GM18498 (cell line): ENCODE data around the gene TNFRSF8.

Experiments
- ATAC-seq: cut with Tn5 transposase; IDR thresholded peaks from one replicate; pipeline ENCODE4 v1.9.1; 2021; ENCODE audit warnings: mild to moderate bottlenecking, moderate library complexity; ENCODE audit not compliant: unreplicated experiment

Gene TNFRSF8

DNA sequence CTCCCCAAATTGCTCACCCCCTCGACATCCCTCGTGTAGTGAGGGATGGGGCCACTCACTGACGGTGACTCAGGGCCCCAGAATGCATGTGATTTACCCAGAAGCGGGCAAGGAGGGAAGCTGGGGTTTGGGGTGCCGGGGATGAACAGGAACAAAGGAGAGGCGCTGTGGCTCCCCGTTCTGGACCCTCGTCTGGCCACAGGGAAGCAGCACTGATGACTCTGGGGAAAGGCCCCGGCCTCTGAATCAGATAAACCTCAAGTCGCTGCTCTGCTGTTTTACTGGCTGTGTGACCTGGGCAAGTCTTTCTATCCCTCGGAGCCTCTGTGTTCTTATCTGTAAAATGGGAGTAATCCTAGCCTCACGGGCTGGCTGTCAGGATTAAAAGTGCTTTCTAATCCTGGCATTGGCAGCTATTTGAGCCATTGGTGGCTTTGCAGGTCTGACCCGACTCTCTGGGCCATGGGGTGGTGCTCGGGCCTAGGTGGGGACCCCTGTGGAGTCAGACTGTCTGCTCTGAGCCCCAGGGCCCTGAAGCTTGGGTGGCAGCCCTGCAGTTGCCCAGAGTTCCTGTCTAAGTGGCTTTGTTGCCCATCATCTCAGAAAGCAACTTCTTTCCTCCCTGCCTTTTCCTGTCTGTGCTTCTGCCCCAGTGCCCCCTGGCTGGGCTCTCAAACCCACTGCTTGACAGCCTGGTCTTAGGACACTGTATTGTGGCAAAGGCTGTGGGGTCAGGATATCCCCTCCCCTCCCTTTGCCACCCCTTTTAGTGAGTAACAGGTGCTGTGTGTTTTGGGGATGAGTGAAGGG lies 109.1 kb downstream of the TNFRSF8 start:
- ATAC-seq: no peak

DNA sequence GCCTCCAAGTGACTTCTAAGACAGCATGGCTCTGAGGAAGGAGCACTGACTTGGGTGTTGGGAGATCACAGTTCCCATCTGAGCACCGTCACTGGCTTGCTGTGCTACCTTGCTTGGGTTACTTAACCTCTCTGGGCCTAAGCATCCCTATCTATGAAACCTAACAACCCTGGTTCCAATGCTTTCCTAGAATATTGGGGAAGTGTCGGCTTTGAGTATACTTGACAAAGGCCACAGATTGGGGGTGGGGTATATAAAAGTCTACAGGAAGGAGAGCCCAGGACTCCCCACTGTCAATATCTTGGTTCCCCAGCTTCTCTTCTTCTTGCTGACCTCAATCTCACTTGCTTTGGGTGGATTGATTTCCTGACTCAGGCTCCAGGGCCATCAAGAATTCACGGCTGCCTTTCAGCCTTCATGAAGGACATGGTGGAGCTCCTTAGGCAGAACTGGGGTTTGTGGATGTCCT lies 110.0 kb downstream of the TNFRSF8 start:
- ATAC-seq: no peak

DNA sequence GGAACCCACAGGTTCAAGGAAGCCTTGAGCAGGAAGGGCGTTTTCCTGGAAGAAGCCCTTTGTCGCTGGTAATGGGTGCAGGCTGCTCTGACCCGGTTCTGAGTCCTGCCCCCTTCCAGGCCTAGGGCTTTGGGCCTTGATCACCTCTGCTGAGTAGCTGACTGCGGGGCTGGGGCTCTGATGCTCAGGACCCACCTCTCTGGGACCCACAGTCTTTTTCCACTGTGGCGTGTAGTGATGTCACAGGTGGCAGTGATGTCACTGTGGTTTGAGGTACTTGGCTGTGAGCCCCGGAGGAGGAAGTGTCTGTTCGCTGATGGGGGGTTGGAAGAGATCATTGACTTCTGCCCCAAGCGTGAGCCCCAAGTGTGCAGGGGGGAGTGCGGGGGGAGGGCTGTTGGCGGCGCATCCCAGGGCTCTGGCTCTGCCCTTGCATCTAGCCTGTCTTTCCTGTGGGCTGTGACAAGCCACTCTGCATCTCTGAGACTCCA lies 110.6 kb downstream of the TNFRSF8 start:
- ATAC-seq: no peak

DNA sequence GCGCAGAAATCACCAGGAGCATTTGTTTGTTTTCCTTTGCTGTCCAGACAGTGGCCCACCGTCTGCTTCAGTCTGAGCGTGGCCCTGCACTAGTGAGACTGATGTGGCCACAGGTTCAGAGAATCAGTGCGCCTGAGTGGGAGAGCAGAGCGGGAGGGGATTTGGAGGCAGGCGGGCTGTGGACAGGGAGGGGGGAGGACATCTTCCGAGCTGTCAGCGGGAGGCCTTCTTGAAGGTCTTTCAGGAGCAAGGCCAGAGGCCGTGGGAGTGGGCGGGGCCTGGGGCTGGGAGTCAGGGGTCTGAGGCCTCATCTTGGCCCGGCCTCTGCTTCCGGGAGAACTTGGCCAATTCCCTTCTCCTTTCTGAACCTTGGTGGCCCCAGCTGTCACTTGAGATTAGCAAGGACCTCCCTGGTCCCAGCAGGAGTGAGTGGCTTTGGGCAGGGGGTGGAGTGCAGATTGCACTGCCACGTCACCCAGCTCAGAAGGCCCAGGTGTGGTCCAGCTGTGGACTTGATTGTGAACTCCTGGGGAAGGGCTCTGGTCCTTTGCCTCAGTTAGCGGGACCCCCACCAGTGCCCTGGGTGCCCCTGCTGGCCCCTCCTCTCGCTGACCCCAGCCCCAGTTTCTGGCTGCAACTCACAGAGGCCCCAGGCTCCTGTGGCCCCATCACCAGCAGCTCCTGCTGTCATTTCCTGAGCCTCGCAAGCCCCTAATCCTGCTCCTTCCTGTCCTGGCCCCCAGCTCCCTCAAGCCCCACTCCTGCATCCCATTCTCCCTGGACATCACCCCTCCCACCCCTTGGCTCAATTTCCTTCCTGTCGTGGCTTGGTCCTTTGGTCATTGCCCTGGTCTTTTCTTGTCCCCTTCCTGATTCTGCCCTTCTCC lies 112.1 kb downstream of the TNFRSF8 start:
- no peak for ATAC-seq

DNA sequence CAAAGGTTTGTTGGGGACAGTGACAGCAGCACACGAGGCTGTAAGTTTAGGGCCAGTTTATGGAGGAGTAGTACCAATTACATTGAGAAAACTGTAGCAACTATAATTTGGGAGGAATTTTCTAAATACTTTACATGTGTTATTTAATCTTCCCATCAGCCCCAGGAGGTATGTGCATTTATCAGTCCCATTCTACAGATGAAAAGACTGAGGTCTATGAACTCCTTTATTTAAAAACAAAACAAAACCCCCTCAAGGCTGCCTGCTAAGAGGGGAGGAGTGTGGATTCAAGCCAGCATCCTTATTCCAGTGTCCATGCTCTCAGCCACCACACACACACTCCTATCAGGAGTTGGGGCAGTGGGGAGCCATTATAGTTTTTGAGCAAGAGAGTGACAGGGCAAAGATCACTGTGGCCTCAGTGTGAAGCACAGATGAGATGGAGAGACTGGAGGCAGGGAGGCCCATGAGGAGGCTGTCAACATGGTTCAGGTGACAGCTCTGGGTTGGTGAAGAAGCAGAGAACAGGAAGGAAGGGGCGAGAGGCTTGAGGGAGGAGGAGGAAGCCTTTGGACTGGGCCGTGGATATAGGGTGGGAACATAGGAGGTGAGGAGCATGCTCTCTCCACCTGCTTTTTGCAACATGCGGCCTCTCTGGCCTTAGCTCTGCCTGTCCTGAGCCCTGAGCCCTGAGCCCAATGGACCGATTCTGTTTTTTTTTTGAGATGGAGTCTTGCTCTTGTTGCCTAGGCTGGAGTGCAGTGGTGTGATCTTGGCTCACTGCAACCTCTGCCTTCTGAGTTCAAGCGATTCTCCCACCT lies 113.4 kb downstream of the TNFRSF8 start:
- ATAC-seq: no peak

DNA sequence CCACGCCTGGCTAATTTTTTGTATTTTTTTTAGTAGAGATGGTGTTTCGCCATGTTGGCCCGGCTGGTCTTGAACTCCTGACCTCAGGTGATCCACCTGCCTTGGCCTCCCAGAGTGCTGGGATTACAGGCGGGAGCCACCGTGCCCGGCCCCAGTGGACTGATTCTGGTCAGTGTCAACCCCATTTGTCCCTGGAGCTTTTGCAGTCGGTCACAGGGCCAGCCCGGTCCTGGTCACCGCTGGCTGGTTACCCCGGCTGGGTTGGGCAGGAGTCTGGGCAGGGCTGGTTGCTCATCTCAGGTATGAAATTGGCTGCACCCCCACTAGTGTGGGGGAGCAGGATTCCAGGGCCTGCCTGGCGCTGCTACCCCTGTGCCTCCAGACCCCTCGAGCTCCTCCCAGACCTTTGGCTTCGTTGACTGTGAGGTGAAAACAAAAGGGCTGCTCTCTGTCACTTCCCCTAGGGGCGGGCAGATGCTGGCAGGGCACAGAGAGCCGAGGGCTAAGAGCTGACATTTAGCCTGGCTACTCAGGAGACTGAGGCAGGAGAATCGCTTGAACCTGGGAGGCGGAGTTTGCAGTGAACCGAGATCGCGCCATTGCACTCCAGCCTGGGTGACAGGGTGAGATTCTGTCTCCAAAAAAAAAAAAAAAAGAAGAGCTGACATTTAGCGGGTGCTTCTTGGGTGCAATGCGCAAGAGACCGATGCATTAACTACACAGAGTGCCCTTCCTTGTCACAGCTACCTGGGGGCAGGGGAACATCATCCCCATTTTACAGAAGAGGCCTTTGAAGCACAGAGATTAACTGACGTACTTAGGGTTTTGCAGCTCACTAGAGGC lies 114.3 kb downstream of the TNFRSF8 start:
- no peak for ATAC-seq

DNA sequence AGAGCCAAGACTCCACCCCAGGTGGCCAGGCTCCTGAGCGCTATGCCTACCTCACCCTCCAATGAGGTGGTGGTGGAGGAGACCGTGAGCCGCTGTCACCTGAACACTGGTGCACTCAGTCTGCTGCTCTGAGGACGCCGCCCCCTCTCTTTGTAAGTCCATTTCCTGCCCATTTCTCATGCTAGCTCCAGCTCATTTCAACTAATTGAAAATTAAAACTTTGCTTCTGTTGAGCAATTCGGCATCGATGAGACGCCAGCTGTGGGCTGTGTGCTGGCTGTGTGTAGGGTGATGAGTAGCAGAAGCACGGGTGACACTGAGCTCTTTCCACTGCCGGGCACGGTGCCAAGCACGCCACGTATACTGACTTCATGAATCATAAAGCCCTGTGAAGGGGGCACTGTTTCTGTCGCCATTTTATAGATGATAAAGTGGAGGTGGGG lies 114.9 kb downstream of the TNFRSF8 start:
- no peak for ATAC-seq

DNA sequence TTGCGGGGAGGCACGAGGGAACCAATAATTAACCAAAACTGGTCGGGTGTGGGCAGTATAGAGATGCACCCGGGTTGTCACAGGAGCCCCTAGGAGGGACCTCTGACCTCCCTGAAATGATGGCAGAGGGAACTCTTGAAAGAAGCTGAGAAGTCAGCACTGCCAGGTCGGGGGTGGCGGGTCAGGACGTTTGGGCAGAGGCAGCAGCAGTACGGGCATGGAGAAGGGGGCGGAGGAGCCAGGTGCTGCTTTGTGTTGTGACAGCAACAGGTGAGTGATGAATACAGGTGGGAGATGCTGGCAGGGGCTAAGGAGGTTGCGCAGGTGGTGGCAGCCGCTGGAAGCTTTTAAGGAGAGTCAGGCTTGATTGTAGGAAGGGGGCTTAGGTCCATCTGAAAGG lies 115.4 kb downstream of the TNFRSF8 start:
- ATAC-seq: no peak

DNA sequence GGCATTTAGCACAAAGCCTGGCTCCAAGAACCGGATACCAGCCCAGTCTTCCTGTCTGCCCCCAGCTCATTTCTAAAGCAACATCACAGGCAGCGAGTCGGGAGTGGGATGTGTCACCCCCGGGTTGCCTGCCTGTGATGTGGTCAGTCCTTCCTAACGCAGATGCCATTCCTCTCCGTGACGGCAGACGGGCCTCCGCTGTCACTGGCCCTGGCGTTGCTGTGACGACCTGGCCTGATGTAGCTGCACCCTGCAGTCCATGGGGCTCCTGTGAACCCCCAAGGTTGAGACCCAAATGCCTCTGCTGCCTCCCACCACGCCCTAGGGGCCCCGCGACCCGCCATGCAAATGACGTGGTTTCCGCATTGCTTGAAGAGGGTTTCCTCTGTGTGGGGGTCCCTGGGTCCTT lies 116.0 kb downstream of the TNFRSF8 start:
- ATAC-seq: no peak

DNA sequence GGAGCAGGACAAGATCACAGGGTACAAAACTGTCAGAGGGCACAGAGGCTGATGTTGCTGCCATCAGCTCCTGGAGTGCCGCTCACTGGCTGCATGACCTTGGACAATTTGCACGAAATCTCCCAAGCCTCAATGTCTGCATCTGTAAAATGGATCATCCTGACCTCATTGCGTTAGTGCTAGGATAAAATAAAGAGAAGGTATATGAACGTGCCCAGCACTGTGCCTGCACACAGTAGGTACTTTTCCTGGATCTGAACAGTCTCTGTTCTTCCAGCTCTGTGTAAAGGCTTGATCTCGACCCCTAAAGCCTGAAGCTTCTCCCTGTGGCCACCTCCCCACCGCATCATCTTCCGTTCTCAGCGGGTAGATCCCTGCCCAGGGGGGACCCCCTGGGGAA lies 116.6 kb downstream of the TNFRSF8 start:
- ATAC-seq: no peak

DNA sequence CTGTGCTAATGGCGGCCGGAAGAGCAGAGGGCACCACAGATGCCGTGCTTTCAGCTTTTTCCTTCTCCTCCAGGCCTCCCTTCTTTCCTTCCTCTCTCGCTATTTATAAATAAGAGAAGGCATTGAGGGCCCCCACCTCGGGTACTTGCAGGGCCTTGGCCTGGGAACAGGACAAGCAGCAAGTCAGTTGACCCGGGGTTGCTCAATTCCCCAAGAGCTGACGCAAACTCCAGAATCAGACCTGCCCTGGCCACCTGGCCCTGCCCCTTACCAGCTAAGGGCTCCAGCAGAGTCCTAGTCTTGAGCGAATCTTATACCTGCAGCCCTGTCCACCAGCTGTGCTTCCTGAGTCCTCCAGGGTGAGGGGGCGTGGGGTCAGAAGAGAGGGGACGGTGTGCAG lies 117.2 kb downstream of the TNFRSF8 start:
- no peak for ATAC-seq

DNA sequence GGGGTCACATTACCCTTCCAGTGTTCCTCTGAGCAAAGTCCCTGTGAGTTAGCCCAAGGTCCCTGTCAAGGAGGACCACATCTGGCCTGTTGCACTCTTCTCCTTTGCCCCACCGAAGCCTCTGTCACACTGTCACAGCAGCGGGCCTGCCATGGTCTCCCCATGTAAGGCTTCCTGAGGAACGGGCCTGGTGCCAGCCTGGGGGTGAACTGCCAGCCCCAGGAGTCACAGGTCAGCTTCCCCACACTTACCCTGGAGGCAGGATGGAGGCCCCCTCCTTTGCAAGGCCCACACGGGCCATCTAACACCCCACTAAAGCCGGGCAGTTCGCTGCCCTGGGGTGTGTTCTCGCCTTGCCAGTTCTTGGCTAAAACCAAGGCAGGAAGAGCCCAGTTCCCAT lies 117.8 kb downstream of the TNFRSF8 start:
- ATAC-seq: no peak

DNA sequence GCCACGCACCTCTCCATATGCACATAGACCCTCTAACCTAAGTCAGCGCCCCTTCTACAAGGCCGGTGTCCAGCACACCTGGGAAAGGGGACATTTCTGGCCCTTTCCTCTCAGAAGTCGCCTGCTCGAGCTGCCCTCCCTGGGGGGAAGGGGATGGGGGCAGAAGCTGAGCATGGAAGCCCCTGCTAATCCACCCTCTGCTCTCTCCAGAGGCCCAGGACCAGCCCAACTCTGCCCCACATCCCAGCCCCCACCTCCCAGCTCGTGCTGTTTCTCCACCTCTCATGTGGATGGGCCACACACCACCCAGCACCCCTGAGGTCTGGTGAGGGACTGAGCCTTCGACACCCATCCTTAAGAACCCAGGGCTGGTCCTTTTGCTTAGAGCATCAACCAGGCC lies 118.5 kb downstream of the TNFRSF8 start:
- no peak for ATAC-seq

DNA sequence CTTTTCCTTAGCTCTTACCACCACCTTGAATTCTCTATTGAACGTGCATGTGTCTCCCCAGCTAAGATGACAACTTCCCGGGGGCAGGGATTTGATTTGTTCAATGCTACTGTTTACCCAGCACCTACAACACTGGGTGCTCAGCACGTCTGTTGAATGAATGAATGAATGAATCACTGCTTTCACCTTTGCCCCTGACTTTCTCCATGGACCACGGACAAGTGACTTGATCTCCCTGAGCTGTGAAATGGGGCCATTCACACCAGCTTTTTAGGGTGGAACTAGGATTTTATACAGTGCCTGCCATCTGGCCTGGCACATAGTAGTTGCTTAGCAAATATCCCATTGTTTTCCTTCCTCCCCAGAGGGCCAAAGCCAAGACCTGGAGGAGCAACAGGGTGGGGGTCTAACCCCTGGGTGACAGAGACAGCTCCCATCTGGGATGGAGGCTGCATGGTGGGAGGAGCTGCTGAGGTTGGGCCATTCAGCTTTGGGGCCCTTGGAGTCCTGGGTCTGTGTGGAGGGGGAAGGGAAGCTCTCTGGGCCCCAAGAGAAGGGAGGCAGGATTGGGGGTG lies 119.4 kb downstream of the TNFRSF8 start:
- no peak for ATAC-seq

DNA sequence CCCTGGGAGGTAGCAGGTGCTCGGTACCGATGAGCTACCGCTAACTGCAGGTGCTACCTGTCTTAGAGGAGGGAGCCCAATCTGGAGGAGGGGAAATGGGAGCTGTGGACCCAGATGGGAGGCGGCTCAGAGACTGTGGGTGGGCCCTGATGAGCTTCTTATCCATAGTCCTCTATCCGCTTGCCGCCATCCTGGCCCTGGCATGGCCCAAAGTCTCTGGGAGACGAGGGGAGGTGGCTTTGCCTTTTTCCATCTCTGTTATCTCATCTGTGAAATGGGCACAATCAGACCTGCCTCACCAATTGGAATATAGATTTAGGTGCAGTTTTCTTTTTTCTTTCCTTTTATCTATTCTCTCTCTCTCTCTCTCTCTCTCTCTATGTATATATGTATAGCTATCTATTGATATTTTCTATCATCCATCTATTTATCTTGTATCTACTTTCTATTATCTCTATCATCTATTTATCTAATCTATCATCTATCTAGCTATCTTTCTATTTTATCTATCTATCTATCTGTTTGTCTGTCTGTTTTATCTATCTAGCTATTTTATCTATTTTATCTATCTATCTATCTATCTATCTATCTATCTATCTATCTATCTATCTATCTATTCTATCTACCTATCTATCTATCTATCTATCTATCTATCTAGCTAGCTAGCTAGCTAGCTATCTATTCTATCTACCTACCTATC lies 120.1 kb downstream of the TNFRSF8 start:
- no peak for ATAC-seq

DNA sequence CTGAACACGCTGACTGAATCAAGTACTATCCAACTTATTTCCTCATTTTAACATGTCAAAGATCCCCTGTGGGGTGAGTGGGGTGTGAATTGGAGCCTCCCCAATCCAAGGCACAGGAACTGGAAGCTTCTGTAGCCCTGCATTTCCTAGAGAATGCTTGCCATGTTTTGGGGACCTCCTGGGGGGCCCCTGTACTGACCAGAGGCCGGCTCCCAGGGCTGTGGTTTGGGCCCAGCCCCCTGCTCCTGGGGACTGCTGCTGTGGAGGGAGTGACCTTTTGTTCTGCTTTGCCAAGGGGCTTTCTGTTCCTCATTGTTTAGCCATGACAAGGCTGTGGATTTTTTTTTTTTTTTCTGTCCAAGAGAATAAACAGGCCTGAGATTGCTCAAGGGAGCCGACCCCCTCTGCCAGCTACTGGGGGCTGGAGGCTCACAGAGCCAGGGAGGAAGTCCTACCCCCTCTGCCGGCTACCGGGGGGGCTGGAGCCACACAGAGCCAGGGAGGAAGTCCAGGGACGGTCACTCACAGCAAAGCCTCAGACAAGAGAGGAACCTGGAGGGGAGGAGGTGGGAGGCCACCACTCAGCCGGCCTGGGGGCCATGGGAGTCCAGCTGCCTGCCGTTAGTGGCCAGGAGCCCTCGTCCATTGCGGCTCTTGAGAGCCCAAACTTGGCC lies 121.0 kb downstream of the TNFRSF8 start:
- ATAC-seq: no peak

DNA sequence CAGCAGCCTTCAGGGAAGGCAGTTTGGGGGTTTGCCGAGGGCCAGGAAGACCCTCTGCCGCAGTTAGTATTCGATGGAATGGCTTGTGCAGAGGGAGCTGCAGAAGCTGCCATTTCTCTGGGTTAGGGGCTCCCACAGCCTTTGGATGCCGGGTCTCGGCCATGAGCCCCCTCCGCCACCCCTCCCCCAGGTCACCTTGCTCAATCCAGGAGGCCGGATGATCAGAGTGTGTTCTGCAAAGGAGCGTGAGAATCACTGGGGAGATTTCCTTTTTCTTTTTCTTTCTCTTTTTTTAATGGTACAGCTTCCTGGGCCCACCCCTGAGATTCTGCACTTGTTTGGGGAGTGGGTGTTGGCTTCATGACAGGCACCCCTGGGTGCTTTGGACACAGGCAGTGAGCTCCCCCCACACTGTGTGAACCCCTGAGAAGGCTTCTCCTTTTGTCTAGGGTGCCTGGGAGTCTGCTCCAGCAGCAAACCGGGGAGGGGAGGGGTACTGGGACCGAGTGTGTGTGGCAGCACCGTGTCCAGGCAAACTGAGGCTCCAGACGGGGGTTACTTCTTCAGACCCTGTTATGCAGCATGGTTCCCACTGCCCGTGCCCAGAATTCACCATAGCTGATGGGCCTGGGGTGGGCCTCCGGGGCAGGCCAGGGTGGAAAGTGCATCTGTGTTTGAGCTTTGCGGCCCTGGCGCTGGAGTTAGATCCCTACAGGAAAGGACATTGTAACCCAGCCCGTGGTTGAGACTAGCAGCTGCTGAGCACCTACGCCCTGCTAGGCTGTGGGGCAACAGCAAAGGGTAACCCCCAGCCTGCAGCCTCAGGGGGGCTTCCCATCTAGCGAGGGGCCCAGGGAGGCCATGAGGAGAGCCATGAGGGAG lies 122.2 kb downstream of the TNFRSF8 start:
- no peak for ATAC-seq
